ENCODE measurements around the gene ITGA4. TPM values are rescaled to one million over a fixed set of nuclear protein-coding genes. Genes with fewer than 3 reads are reported as not detected.

ITGA4 gene
- total RNA-seq, 1 donor, result 138 TPM

DNA sequence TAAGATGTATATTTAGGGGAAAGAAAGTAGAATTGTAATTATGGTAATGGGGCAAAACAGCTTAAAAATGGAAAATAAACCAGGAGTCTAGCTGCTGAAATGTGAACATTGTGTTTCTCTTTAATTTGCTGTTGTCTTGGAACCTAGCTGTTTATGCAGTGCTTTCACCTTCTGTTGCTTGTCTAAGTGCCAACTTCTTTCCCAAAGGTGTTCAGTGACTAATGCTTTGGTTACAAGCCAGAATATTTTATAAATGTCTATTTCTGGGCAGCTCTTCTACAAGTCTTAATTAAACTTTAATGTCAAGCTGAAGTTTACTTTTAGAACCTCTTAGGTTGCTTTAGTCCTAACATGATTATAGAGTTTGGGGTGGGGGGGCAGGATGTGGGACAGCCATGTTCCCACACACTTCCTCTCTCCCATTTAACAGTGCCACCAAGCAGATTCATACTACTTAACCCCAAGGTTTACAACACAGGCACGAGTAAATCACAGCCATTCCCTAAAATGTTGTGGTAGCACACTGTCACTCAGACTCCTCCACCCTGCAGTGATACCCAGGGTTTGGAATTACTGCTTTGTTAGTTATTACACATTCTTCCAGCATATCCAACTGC, 60.6 kb downstream of the ITGA4 start:
- H3K27me3 ChIP-seq (ENCODE audit: insufficient read depth, low read length), result no peaks in the 10 kb centered on the region
- H3K4me3 ChIP-seq (ENCODE audit: low read length), result no peak overlapping the region
- H3K4me1 ChIP-seq (ENCODE audit: insufficient read depth, low read length), result no peaks in the 10 kb centered on the region
- no peaks in the 10 kb centered on the region for H3K9me3 ChIP-seq (ENCODE audit: low read depth, low read length)

GRCh38 chr2:181520253-181520652, 63.1 kb downstream of the ITGA4 start:
- H3K27me3 ChIP-seq (ENCODE audit: insufficient read depth, low read length), result no peaks in the 10 kb centered on the region
- no peaks in the 10 kb centered on the region for H3K9me3 ChIP-seq (ENCODE audit: low read depth, low read length)
- no peak overlapping the region for H3K4me3 ChIP-seq (ENCODE audit: low read length)
- H3K4me1 ChIP-seq (ENCODE audit: insufficient read depth, low read length), result no peaks in the 10 kb centered on the region

DNA sequence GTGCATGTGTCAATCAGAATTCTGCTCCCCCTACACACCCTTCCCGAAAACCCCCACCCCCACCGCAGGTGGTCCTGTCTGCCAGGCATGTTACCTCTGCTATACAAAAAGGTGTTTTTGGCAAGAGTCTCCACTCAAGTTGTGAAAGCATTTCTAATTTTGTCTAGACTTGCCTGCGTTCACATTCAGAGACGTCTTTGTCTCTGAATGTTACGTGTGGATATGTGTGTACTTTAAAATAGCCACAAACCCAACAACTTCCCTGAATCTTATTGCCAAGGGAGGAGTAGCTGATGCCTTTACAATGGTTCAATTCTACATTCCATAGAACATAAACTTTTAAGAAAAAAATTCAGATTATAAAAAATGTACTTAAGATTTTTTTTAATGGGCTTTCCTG, 66.6 kb downstream of the ITGA4 start:
- Histone ChIP-seq H3K27me3 (ENCODE audit: insufficient read depth, low read length) (no peaks in the 10 kb centered on the region), H3K4me1 (ENCODE audit: insufficient read depth, low read length) (no peaks in the 10 kb centered on the region), H3K9me3 (ENCODE audit: low read depth, low read length) (no peaks in the 10 kb centered on the region), H3K4me3 (ENCODE audit: low read length) (no peak overlapping the region)

DNA sequence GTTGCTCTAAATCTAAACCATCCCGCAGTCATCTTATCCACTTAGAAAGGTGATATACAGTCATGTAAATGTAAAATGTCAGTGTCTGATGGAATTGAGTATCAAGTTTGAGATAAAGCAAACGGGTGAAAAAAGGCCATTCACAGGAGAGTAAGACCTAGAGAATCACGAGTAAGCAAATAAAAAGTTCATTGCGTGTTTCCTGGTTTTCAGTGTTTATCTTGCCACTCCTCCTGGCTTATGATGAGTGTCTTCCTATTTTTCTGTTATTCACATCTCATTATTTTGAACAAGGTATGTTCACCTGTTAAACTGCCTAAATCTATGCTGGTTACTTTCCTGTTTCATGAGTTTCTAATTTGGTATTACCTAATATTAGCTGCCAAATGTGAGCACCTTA, 68.8 kb downstream of the ITGA4 start:
- Histone ChIP-seq H3K4me3 (ENCODE audit: low read length) (no peak overlapping the region), H3K9me3 (ENCODE audit: low read depth, low read length) (no peaks in the 10 kb centered on the region), H3K4me1 (ENCODE audit: insufficient read depth, low read length) (no peaks in the 10 kb centered on the region), H3K27me3 (ENCODE audit: insufficient read depth, low read length) (no peaks in the 10 kb centered on the region)

GRCh38 chr2:181527058-181527457, 69.9 kb downstream of the ITGA4 start:
- Histone ChIP-seq H3K4me1 (ENCODE audit: insufficient read depth, low read length) (no peaks in the 10 kb centered on the region), H3K4me3 (ENCODE audit: low read length) (no peak overlapping the region), H3K9me3 (ENCODE audit: low read depth, low read length) (no peaks in the 10 kb centered on the region), H3K27me3 (ENCODE audit: insufficient read depth, low read length) (no peaks in the 10 kb centered on the region)

- Histone ChIP-seq H3K9me3 (ENCODE audit: low read depth, low read length) (no peaks in the 10 kb centered on the region), H3K4me3 (ENCODE audit: low read length) (no peak overlapping the region), H3K27me3 (ENCODE audit: insufficient read depth, low read length) (no peaks in the 10 kb centered on the region), H3K4me1 (ENCODE audit: insufficient read depth, low read length) (no peaks in the 10 kb centered on the region)
These were observed 71.3 kb downstream of the ITGA4 start for GRCh38 chr2:181528441-181528840.

- no peaks in the 10 kb centered on the region for H3K4me1 ChIP-seq (ENCODE audit: insufficient read depth, low read length)
- no peaks in the 10 kb centered on the region for H3K9me3 ChIP-seq (ENCODE audit: low read depth, low read length)
These were observed 79.5 kb downstream of the ITGA4 start for GRCh38 chr2:181536730-181537129.

GRCh38 chr2:181540421-181540820, 83.2 kb downstream of the ITGA4 start:
- Histone ChIP-seq H3K9me3 (ENCODE audit: low read depth, low read length) (no peaks in the 10 kb centered on the region), H3K27me3 (ENCODE audit: insufficient read depth, low read length) (no peaks in the 10 kb centered on the region), H3K4me3 (ENCODE audit: low read length) (no peak overlapping the region), H3K4me1 (ENCODE audit: insufficient read depth, low read length) (no peaks in the 10 kb centered on the region)

More at GRCh38 chr2:181536730-181537129, 79.5 kb downstream of the ITGA4 start:
- H3K27me3 ChIP-seq (ENCODE audit: insufficient read depth, low read length), result no peaks in the 10 kb centered on the region
- H3K4me3 ChIP-seq (ENCODE audit: low read length), result no peak overlapping the region

DNA sequence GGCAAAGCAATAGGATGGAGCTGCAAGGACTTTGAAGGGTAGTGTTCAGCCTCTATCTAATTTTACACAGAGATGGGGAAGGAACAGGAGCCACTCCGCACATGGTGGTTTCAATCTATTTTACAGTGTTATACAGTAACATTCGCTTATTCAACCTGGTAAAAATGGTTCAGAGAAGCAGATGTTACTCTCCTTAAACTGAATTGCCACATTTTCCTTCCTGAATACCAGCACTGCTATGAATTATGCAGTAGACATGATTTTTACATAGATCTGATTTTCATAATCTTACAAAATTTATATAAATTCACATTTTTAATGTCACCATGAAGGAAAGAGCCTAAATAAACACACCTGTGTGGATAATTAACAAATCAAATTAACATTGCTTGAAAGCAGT, 85.0 kb downstream of the ITGA4 start:
- Histone ChIP-seq H3K4me1 (ENCODE audit: insufficient read depth, low read length) (no peaks in the 10 kb centered on the region), H3K27me3 (ENCODE audit: insufficient read depth, low read length) (no peaks in the 10 kb centered on the region), H3K4me3 (ENCODE audit: low read length) (no peak overlapping the region), H3K9me3 (ENCODE audit: low read depth, low read length) (no peaks in the 10 kb centered on the region)

- Histone ChIP-seq H3K27me3 (ENCODE audit: insufficient read depth, low read length) (no peaks in the 10 kb centered on the region), H3K4me1 (ENCODE audit: insufficient read depth, low read length) (no peaks in the 10 kb centered on the region), H3K9me3 (ENCODE audit: low read depth, low read length) (no peaks in the 10 kb centered on the region), H3K4me3 (ENCODE audit: low read length) (no peak overlapping the region)
These were observed 88.9 kb downstream of the ITGA4 start for GRCh38 chr2:181546086-181546485.

GRCh38 chr2:181552808-181553207, 95.6 kb downstream of the ITGA4 start:
- Histone ChIP-seq H3K4me1 (ENCODE audit: insufficient read depth, low read length) (no peaks in the 10 kb centered on the region), H3K27me3 (ENCODE audit: insufficient read depth, low read length) (no peaks in the 10 kb centered on the region)

GRCh38 chr2:181553244-181553643, 96.1 kb downstream of the ITGA4 start:
- no peaks in the 10 kb centered on the region for H3K9me3 ChIP-seq (ENCODE audit: low read depth, low read length)
- H3K4me1 ChIP-seq (ENCODE audit: insufficient read depth, low read length), result no peaks in the 10 kb centered on the region
- no peak overlapping the region for H3K4me3 ChIP-seq (ENCODE audit: low read length)
- no peaks in the 10 kb centered on the region for H3K27me3 ChIP-seq (ENCODE audit: insufficient read depth, low read length)

More at GRCh38 chr2:181552808-181553207, 95.6 kb downstream of the ITGA4 start:
- no peak overlapping the region for H3K4me3 ChIP-seq (ENCODE audit: low read length)
- H3K9me3 ChIP-seq (ENCODE audit: low read depth, low read length), result no peaks in the 10 kb centered on the region

GRCh38 chr2:181554061-181554830, 97.1 kb downstream of the ITGA4 start:
- no peaks in the 10 kb centered on the region for H3K9me3 ChIP-seq (ENCODE audit: low read depth, low read length)
- H3K27me3 ChIP-seq (ENCODE audit: insufficient read depth, low read length), result no peaks in the 10 kb centered on the region
- H3K4me1 ChIP-seq (ENCODE audit: insufficient read depth, low read length), result no peaks in the 10 kb centered on the region
- H3K4me3 ChIP-seq (ENCODE audit: low read length), result no peak overlapping the region

- Histone ChIP-seq H3K4me3 (ENCODE audit: low read length) (no peak overlapping the region), H3K9me3 (ENCODE audit: low read depth, low read length) (no peaks in the 10 kb centered on the region), H3K4me1 (ENCODE audit: insufficient read depth, low read length) (no peaks in the 10 kb centered on the region), H3K27me3 (ENCODE audit: insufficient read depth, low read length) (no peaks in the 10 kb centered on the region)
These were observed 101.2 kb downstream of the ITGA4 start for GRCh38 chr2:181558371-181558770.

GRCh38 chr2:181563101-181563692, 106.0 kb downstream of the ITGA4 start:
- Histone ChIP-seq H3K4me1 (ENCODE audit: insufficient read depth, low read length) (no peaks in the 10 kb centered on the region), H3K4me3 (ENCODE audit: low read length) (no peak overlapping the region), H3K27me3 (ENCODE audit: insufficient read depth, low read length) (no peaks in the 10 kb centered on the region), H3K9me3 (ENCODE audit: low read depth, low read length) (no peaks in the 10 kb centered on the region)
